ENCODE measurements around the gene ATF2.

DNA sequence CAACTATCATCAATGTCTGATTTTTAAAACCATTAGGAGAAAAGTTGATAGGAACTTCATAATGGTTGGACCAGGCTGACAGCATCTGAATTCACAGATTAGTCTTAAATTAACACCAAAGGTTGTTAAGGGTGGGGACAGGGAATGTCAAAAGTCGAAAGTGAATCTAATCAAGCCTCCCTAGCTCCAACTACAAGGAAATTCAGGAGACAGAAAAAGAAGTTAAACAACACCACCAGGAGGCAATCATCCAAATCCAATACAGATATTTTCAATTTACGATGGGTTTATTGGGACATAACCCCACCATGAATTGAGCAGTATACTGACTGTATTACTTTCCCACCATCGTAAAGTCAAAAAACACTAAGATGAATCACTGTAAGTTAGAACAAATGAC is 32.8 kb downstream of the ATF2 start:
- TF ChIP-seq CHD2 (IDR thresholded peaks at IDR 0.05; ENCODE audit: low read depth, low read length): no peak
- no peak for TF ChIP-seq ZNF12 (CRISPR knock-in tag; IDR thresholded peaks at IDR 0.05)
- no peak for TF ChIP-seq POLR2A (IDR thresholded peaks at IDR 0.05; ENCODE audit: insufficient read depth in 1 of 2, low read depth in 2 of 2, low read length in 2 of 2)
- no peak for TF ChIP-seq REL (CRISPR knock-in tag; conservative IDR thresholded peaks at IDR 0.05)
- TF ChIP-seq CBX1 (IDR thresholded peaks at IDR 0.05; ENCODE audit: low read depth): no peak
- TF ChIP-seq, protein P1, sequence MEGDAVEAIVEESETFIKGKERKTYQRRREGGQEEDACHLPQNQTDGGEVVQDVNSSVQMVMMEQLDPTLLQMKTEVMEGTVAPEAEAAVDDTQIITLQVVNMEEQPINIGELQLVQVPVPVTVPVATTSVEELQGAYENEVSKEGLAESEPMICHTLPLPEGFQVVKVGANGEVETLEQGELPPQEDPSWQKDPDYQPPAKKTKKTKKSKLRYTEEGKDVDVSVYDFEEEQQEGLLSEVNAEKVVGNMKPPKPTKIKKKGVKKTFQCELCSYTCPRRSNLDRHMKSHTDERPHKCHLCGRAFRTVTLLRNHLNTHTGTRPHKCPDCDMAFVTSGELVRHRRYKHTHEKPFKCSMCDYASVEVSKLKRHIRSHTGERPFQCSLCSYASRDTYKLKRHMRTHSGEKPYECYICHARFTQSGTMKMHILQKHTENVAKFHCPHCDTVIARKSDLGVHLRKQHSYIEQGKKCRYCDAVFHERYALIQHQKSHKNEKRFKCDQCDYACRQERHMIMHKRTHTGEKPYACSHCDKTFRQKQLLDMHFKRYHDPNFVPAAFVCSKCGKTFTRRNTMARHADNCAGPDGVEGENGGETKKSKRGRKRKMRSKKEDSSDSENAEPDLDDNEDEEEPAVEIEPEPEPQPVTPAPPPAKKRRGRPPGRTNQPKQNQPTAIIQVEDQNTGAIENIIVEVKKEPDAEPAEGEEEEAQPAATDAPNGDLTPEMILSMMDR (CRISPR knock-in tag; IDR thresholded peaks at IDR 0.05): no peak
- no peak for TF ChIP-seq ZNF569 (CRISPR knock-in tag; IDR thresholded peaks at IDR 0.05; ENCODE audit: borderline replicate concordance)
- no peak for TF ChIP-seq NFYB (CRISPR knock-in tag; IDR thresholded peaks at IDR 0.05)
- no peak for TF ChIP-seq KLF16 (CRISPR knock-in tag; IDR thresholded peaks at IDR 0.05)
- TF ChIP-seq ZNF549 (CRISPR knock-in tag; IDR thresholded peaks at IDR 0.05): no peak
- no peak for TF ChIP-seq ZNF547 (CRISPR knock-in tag; IDR thresholded peaks at IDR 0.05)

All from HepG2 (cell line).